Osteocyte (in vitro differentiated cells): Measurements from ENCODE around the gene COQ7. TPM values are rescaled to one million over a fixed set of nuclear protein-coding genes. Genes with fewer than 3 reads are reported as not detected.

Source experiments
- DNase-seq: peaks from one replicate; pipeline ENCODE4 v3.0.0; 2021; ENCODE audit warnings: mixed read lengths; ENCODE audit not compliant: unreplicated experiment; ENCODE audit errors: extremely low spot score
- H3K27ac Mint-ChIP-seq: one replicate; pipeline ENCODE4 v1.8.0; 2021; ENCODE audit warnings: mild to moderate bottlenecking, mixed read lengths; ENCODE audit not compliant: unreplicated experiment
- H3K27me3 Mint-ChIP-seq: one replicate; pipeline ENCODE4 v1.8.0; 2021; ENCODE audit warnings: mixed read lengths; ENCODE audit not compliant: unreplicated experiment
- H3K36me3 Mint-ChIP-seq: one replicate; pipeline ENCODE4 v1.8.0; 2021; ENCODE audit warnings: mixed read lengths; ENCODE audit not compliant: unreplicated experiment
- H3K4me1 Mint-ChIP-seq: one replicate; pipeline ENCODE4 v1.8.0; 2021; ENCODE audit warnings: mixed read lengths; ENCODE audit not compliant: unreplicated experiment
- H3K4me3 Mint-ChIP-seq: one replicate; pipeline ENCODE4 v1.8.0; 2021; ENCODE audit warnings: mild to moderate bottlenecking, moderate library complexity, mixed read lengths; ENCODE audit not compliant: unreplicated experiment
- H3K9me3 Mint-ChIP-seq: one replicate; pipeline ENCODE4 v1.8.0; 2021; ENCODE audit warnings: mixed read lengths; ENCODE audit not compliant: unreplicated experiment
- CTCF ChIP-seq: fragments of 200-600 bp; sonication (generic); IDR thresholded peaks from 2 replicates; pipeline ENCODE4 v1.5.0; 2021; ENCODE audit warnings: antibody characterized with exemption, mild to moderate bottlenecking, moderate library complexity
- total RNA-seq: library from RNA; stranded (reverse); gene quantifications from 2 replicates; pipeline ENCODE4 v1.2.1, GENCODE V29; 2021

COQ7 gene
- total RNA-seq, 1 donor from 2014 or later = 31.6 TPM

GRCh38 chr16:19123535-19124178, 56.2 kb downstream of the COQ7 start:
- no peak for TF ChIP-seq CTCF
- Mint-ChIP-seq H3K36me3 (peaks cover 12% of the 10 kb centered on the region), H3K27ac (no peak overlapping the region), H3K4me3 (no peak overlapping the region), H3K27me3 (no peaks in the 10 kb centered on the region), H3K9me3 (no peaks in the 10 kb centered on the region), H3K4me1 (peaks cover 26% of the 10 kb centered on the region)
- DNase-seq = no peak

- Mint-ChIP-seq H3K27ac (no peak overlapping the region), H3K4me1 (peaks cover 23% of the 10 kb centered on the region), H3K36me3 (peaks cover 9% of the 10 kb centered on the region), H3K4me3 (no peak overlapping the region), H3K27me3 (no peaks in the 10 kb centered on the region), H3K9me3 (no peaks in the 10 kb centered on the region)
- no peak for TF ChIP-seq CTCF
- DNase-seq = no peak
These were observed 58.9 kb downstream of the COQ7 start for GRCh38 chr16:19126300-19126699.

GRCh38 chr16:19127205-19127604, 59.8 kb downstream of the COQ7 start:
- Mint-ChIP-seq H3K36me3 (peaks cover 9% of the 10 kb centered on the region), H3K9me3 (no peaks in the 10 kb centered on the region), H3K4me3 (no peak overlapping the region), H3K27ac (no peak overlapping the region), H3K27me3 (no peaks in the 10 kb centered on the region), H3K4me1 (peaks cover 25% of the 10 kb centered on the region)
- TF ChIP-seq CTCF = no peak
- DNase-seq = no peak

GRCh38 chr16:19127674-19128131, 60.3 kb downstream of the COQ7 start:
- peaks cover 5% of the 10 kb centered on the region for H3K36me3 Mint-ChIP-seq
- H3K4me1 Mint-ChIP-seq = peaks cover 25% of the 10 kb centered on the region
- TF ChIP-seq CTCF = no peak
- no peak for DNase-seq
- H3K27me3 Mint-ChIP-seq = no peaks in the 10 kb centered on the region
- H3K4me3 Mint-ChIP-seq = no peak overlapping the region
- no peak overlapping the region for H3K27ac Mint-ChIP-seq
- no peaks in the 10 kb centered on the region for H3K9me3 Mint-ChIP-seq

GRCh38 chr16:19128454-19129200, 61.2 kb downstream of the COQ7 start:
- Mint-ChIP-seq H3K27me3 (no peaks in the 10 kb centered on the region), H3K36me3 (peaks cover 3% of the 10 kb centered on the region), H3K9me3 (no peaks in the 10 kb centered on the region), H3K4me3 (no peak overlapping the region), H3K27ac (no peak overlapping the region), H3K4me1 (peaks cover 25% of the 10 kb centered on the region)
- no peak for TF ChIP-seq CTCF
- DNase-seq = no peak
